ENCODE data around the gene PTPA. TPM values are rescaled to one million over a fixed set of nuclear protein-coding genes. Genes with fewer than 3 reads are reported as not detected.

Gene PTPA
- total RNA-seq, 1 donor from 2014 or later, result 166 TPM

GRCh38 chr9:129139993-129140396, 28.8 kb downstream of the PTPA start:
- H3K9me3 Mint-ChIP-seq (ENCODE audit: unreplicated experiment), result peaks cover 13% of the 10 kb centered on the region

GRCh38 chr9:129140397-129141065, 29.3 kb downstream of the PTPA start:
- Mint-ChIP-seq H3K4me1 (ENCODE audit: low read depth, unreplicated experiment) (peaks cover 48% of the 10 kb centered on the region), H3K27me3 (ENCODE audit: unreplicated experiment) (peaks cover 15% of the 10 kb centered on the region), H3K4me3 (ENCODE audit: unreplicated experiment) (peak overlapping the region; percentile 79), H3K36me3 (ENCODE audit: unreplicated experiment) (no peaks in the 10 kb centered on the region), H3K27ac (ENCODE audit: unreplicated experiment) (peak overlapping the region; percentile 96), H3K9me3 (ENCODE audit: unreplicated experiment) (peaks cover 13% of the 10 kb centered on the region)
- DNase-seq, result peak; percentile 66
- TF ChIP-seq, protein P1, sequence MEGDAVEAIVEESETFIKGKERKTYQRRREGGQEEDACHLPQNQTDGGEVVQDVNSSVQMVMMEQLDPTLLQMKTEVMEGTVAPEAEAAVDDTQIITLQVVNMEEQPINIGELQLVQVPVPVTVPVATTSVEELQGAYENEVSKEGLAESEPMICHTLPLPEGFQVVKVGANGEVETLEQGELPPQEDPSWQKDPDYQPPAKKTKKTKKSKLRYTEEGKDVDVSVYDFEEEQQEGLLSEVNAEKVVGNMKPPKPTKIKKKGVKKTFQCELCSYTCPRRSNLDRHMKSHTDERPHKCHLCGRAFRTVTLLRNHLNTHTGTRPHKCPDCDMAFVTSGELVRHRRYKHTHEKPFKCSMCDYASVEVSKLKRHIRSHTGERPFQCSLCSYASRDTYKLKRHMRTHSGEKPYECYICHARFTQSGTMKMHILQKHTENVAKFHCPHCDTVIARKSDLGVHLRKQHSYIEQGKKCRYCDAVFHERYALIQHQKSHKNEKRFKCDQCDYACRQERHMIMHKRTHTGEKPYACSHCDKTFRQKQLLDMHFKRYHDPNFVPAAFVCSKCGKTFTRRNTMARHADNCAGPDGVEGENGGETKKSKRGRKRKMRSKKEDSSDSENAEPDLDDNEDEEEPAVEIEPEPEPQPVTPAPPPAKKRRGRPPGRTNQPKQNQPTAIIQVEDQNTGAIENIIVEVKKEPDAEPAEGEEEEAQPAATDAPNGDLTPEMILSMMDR (IDR thresholded peaks at IDR 0.05; ENCODE audit: partially characterized antibody, unreplicated experiment), result no peak

More at GRCh38 chr9:129139993-129140396, 28.8 kb downstream of the PTPA start:
- TF ChIP-seq, protein P1 (IDR thresholded peaks at IDR 0.05; ENCODE audit: partially characterized antibody, unreplicated experiment), result no peak
- peak; percentile 88 for DNase-seq
- H3K4me1 Mint-ChIP-seq (ENCODE audit: low read depth, unreplicated experiment), result peaks cover 48% of the 10 kb centered on the region
- peaks cover 15% of the 10 kb centered on the region for H3K27me3 Mint-ChIP-seq (ENCODE audit: unreplicated experiment)
- no peaks in the 10 kb centered on the region for H3K36me3 Mint-ChIP-seq (ENCODE audit: unreplicated experiment)
- H3K27ac Mint-ChIP-seq (ENCODE audit: unreplicated experiment), result peak overlapping the region; percentile 96
- peak overlapping the region; percentile 79 for H3K4me3 Mint-ChIP-seq (ENCODE audit: unreplicated experiment)

- Mint-ChIP-seq H3K4me3 (ENCODE audit: unreplicated experiment) (peak overlapping the region; percentile 78), H3K27ac (ENCODE audit: unreplicated experiment) (peak overlapping the region; percentile 96), H3K27me3 (ENCODE audit: unreplicated experiment) (peaks cover 15% of the 10 kb centered on the region), H3K9me3 (ENCODE audit: unreplicated experiment) (peaks cover 13% of the 10 kb centered on the region), H3K4me1 (ENCODE audit: low read depth, unreplicated experiment) (peaks cover 53% of the 10 kb centered on the region), H3K36me3 (ENCODE audit: unreplicated experiment) (no peaks in the 10 kb centered on the region)
- TF ChIP-seq, protein P1 (IDR thresholded peaks at IDR 0.05; ENCODE audit: partially characterized antibody, unreplicated experiment), result no peak
- DNase-seq, result peak; percentile 33
Observed at GRCh38 chr9:129141066-129142041, 30.1 kb downstream of the PTPA start.

- TF ChIP-seq, protein P1 (IDR thresholded peaks at IDR 0.05; ENCODE audit: partially characterized antibody, unreplicated experiment), result no peak
- Mint-ChIP-seq H3K36me3 (ENCODE audit: unreplicated experiment) (no peaks in the 10 kb centered on the region), H3K27me3 (ENCODE audit: unreplicated experiment) (peaks cover 15% of the 10 kb centered on the region), H3K4me3 (ENCODE audit: unreplicated experiment) (peak overlapping the region; percentile 74), H3K4me1 (ENCODE audit: low read depth, unreplicated experiment) (peaks cover 57% of the 10 kb centered on the region), H3K27ac (ENCODE audit: unreplicated experiment) (peak overlapping the region; percentile 96), H3K9me3 (ENCODE audit: unreplicated experiment) (peaks cover 11% of the 10 kb centered on the region)
- no peak for DNase-seq
Observed at GRCh38 chr9:129142138-129142935, 31.1 kb downstream of the PTPA start.

Measured in glutamatergic neuron (in vitro differentiated cells).